ENCODE results near the gene RYR1. TPM values are rescaled to one million over a fixed set of nuclear protein-coding genes. Genes with fewer than 3 reads are reported as not detected.

RYR1 gene
- total RNA-seq = 1 to 10 TPM in 1 of 6 experiments, under 1 TPM in 5; 0.12 to 1.1 (median 0.49) TPM
- long read RNA-seq = 0 reads

DNA sequence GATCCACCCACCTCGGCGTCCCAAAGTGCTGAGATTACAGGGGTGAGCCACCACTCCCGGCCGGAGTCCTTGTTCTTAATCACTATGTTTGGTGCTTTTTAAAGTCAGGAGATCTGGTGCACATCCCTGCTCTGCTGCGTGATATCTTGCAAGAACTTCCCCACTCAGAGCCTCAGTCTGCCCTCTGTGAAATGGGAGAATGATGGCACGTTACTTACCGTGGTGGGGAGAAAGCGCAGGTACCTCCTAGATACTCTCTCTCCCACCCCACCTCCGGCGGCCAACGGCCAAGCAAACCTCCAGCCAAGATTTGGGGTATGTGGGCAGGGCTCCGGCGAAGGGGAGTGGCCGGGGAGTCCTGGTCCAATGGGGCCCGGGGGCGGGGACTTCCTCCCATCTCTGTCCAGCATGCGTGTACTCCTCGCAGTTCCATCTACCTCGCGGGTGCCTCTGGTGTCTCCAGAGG, at the start of gene RYR1:
TSS of gene RYR1 (plus strand) at position 424 of the 466 bp plus-strand sequence. CDS start 139 bp downstream, outside the sequence.
- no peak within 1 kb of the TSS for H3K4me3 ChIP-seq
- H3K9me3 ChIP-seq = no peaks in the 10 kb centered on the region
- WGBS (ENCODE audit: insufficient coverage, low coverage, low lambda C conversion rate, missing lambda C conversion rate) = 17% methylated on average over 10 of the region's 20 CpGs
- H3K27ac ChIP-seq = no peak within 1 kb of the TSS
- H3K27me3 ChIP-seq = peaks cover 4 to 7% of the 10 kb centered on the region in 2 donors
- intact Hi-C loops (cut with DNase I) = no loop called here
- H3K4me1 ChIP-seq = no peaks in the 10 kb centered on the region
- peak in 2 of 3 donors; percentile 57 to 73 for DNase-seq
- TF ChIP-seq POLR2A (IDR thresholded peaks at IDR 0.05) (no peak), CTCF (IDR thresholded peaks at IDR 0.05) (no peak)
- peak; percentile 61 to 76 (median 71) for ATAC-seq
- no peaks in the 10 kb centered on the region for H3K36me3 ChIP-seq

DNA sequence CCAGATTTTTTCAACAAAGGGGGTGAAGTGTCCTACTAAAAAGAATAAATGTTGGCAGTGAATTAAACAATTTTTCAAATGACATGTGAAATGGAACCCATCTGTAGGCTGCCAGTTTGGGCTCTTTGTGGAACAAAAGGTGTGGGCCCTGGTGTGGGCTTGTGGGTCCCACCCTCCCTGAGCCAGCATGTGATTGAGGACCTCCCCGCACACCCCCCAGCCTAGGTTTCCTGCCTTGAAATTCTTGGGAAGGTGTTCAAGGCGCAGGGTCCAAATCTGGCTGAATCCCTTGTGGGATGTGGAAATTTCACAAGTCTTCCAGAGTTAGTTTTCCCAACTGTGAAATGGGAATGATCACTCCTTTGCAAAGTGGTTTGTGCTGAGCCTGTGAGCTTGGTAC, 49.7 kb upstream of the RYR1 start:
- no peak for TF ChIP-seq POLR2A (IDR thresholded peaks at IDR 0.05)
- TF ChIP-seq CTCF (IDR thresholded peaks at IDR 0.05) = no peak
- DNase-seq (no peak), ATAC-seq (no peak)
- H3K27me3 ChIP-seq = no peaks in the 10 kb centered on the region
- peaks cover 0 to 45% (median 21%) of the 10 kb centered on the region in 4 donors for H3K36me3 ChIP-seq
- peaks cover 0 to 9% (median 0%) of the 10 kb centered on the region in 4 donors for H3K4me1 ChIP-seq
- H3K27ac ChIP-seq = no peak overlapping the region
- H3K9me3 ChIP-seq = no peaks in the 10 kb centered on the region
- WGBS (ENCODE audit: insufficient coverage, low coverage, low lambda C conversion rate, missing lambda C conversion rate) = 100% methylated on average over 1 of the region's 2 CpGs
- H3K4me3 ChIP-seq = no peak overlapping the region
- intact Hi-C loops (cut with DNase I) = no loop called here

DNA sequence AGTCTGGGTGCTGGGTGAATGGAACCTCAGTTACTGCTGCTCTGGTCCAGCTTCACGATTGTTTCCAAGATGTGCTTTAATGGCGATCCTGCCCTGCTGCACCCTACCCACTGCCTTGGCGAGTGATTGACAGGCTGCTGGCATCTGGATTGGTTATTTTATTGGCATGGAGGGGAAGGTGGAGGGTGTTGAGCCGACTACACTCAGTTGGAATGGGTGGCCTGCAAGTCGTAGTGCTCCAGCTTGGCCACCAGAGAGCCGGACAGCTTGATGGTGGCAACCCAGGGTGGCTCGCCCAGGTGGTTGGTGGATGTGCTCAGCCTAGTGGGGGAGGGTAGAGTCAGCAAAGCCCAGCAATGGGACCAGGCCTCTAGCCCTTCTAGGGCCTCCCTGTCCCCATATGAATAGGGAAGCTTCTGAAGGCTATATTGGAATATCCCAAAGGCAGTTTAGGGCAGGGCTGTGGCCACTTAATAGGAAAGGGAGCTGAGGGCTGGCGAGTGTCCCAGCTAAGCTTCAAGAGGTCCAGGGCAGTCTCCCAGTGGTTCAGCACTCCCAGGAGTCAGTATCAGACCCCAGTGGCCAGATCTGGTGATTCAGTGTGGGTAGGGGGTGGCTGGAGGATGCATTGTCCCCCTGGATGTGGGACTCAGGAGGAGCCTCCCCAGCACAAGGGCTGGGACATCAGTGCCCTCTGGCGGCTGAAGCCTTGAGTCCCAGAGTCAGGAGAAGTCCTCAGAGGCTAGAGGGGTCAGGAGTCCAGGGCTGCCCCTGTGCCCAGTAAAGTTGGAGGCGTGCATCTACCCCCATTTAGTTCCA, 49.1 kb upstream of the RYR1 start:
- H3K27me3 ChIP-seq = no peaks in the 10 kb centered on the region
- TF ChIP-seq POLR2A (IDR thresholded peaks at IDR 0.05) (no peak), CTCF (IDR thresholded peaks at IDR 0.05) (peak in 1 of 4 donors; percentile 11)
- no peak overlapping the region for H3K4me3 ChIP-seq
- no peaks in the 10 kb centered on the region for H3K9me3 ChIP-seq
- DNase-seq (no peak), ATAC-seq (no peak)
- WGBS (ENCODE audit: insufficient coverage, low coverage, low lambda C conversion rate, missing lambda C conversion rate) = 80% methylated on average over 2 of the region's 10 CpGs
- no peak overlapping the region for H3K27ac ChIP-seq
- H3K36me3 ChIP-seq = peaks cover 0 to 38% (median 18%) of the 10 kb centered on the region in 4 donors
- intact Hi-C loops (cut with DNase I) = no loop called here
- peaks cover 0 to 9% (median 0%) of the 10 kb centered on the region in 4 donors for H3K4me1 ChIP-seq

- Histone ChIP-seq H3K36me3 (peaks cover 0 to 33% (median 18%) of the 10 kb centered on the region in 4 donors), H3K27me3 (no peaks in the 10 kb centered on the region), H3K27ac (no peak overlapping the region), H3K4me1 (peaks cover 0 to 9% (median 0%) of the 10 kb centered on the region in 4 donors), H3K4me3 (no peak overlapping the region), H3K9me3 (no peaks in the 10 kb centered on the region)
- 49% methylated on average over 6 of the region's 40 CpGs for WGBS (ENCODE audit: insufficient coverage, low coverage, low lambda C conversion rate, missing lambda C conversion rate)
- TF ChIP-seq POLR2A (IDR thresholded peaks at IDR 0.05) (no peak), CTCF (IDR thresholded peaks at IDR 0.05) (no peak)
- no peak for DNase-seq
- intact Hi-C loops (cut with DNase I) = no loop called here
- no peak for ATAC-seq
Measured at GRCh38 chr19:38385057-38385803, 48.3 kb upstream of the RYR1 start.

Data from right lobe of liver (tissue), 6 donors.